ENCODE measurements around the gene LRRK1. TPM values are rescaled to one million over a fixed set of nuclear protein-coding genes. Genes with fewer than 3 reads are reported as not detected.

Gene LRRK1
- total and polyA plus RNA-seq, 2 of the 13 experiments (the other 11 are each of a cell fraction or from before 2014, with no cell fraction given), result 0.13 to 1.2 TPM

DNA sequence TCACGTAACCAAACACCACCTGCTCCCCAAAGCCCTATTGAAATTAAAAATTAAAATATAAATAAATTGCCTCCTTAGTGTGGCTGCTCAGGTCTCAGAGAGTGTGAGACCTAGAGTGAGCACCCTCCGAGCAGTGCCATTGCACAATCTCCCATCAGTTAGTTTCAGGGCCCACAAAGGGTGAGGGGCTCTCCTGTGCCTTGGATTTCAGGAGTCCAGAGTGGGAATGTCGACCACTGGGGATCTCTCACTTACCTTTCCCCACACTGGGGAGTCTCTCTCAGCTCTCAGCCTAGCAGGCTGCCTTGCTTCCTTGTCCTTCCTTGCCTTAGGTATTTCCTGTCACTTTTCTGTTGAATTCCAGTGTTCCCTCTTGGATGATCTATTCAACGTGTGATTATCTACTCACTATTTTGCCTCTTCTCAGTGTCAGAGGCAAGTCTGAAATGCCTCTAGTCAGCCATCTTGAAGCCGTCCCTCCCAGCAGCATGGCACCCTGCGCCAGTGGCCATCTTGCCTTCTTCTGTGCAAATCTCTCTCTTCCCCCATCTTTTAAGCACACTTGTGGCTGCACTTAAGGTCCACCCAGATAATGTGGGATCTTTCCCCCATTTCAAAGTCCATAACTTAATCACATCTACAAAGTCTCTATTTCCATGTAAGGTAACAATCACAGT, 119.3 kb downstream of the LRRK1 start:
- no peak for FAIRE-seq
- Histone ChIP-seq H4K20me1 (ENCODE audit: insufficient read depth, low read length) (no peaks in the 10 kb centered on the region), H3K79me2 (ENCODE audit: insufficient read depth, low read length) (no peaks in the 10 kb centered on the region), H3K27me3 (ENCODE audit: control insufficient read depth in 1 of 2, insufficient read depth in 2 of 2, low read length in 2 of 2) (no peaks in the 10 kb centered on the region), H3K9me3 (ENCODE audit: low read length) (peaks cover 6% of the 10 kb centered on the region; the same call in 1 of the 2 replicates), H3K36me3 (replicated peaks in 1 of 2; ENCODE audit: control insufficient read depth in 1 of 2, insufficient read depth in 2 of 2, low read length in 2 of 2) (no peaks in the 10 kb centered on the region), H2AFZ (ENCODE audit: low read length) (no peak overlapping the region), H3K27ac (ENCODE audit: extremely low read length, insufficient read depth, low read length) (no peak overlapping the region), H3K9ac (ENCODE audit: insufficient read depth, low read depth, low read length) (no peak overlapping the region), H3K4me2 (ENCODE audit: low read depth, low read length) (no peak overlapping the region), H3K4me1 (ENCODE audit: insufficient read depth, low read length) (no peaks in the 10 kb centered on the region), H3K4me3 (replicated peaks in 1 of 3; ENCODE audit: insufficient read depth in 1 of 3, low read depth in 2 of 3, low read length in 3 of 3) (no peak overlapping the region)
- BruUV-seq (replicated peaks), result TSS peak; percentile 43
- intact Hi-C loops (cut with micrococcal nuclease; ENCODE audit: unreplicated experiment) (no loop called here), in situ Hi-C loops (cut with HindIII; ENCODE audit: extremely low pct_ligation_motif_present, low pct_unique_long_range_greater_than_20kb) (no loop called here)
- POLR2A ChIA-PET, result no interaction called here
- TF ChIP-seq CEBPB (IDR thresholded peaks at IDR 0.05; ENCODE audit: borderline replicate concordance, low read depth, low read length) (peak; percentile 61; the same call in 1 of the 2 replicates), POLR2G (IDR thresholded peaks at IDR 0.05; ENCODE audit: low read depth, low read length) (0 out of 2 replicates have a peak, but pooled peaks have one; percentile 25), YY1 (IDR thresholded peaks at IDR 0.05; ENCODE audit: insufficient read depth, insufficient replicate concordance, low read depth, low read length) (peak; percentile 32)
- TF ChIP-seq, protein P1, sequence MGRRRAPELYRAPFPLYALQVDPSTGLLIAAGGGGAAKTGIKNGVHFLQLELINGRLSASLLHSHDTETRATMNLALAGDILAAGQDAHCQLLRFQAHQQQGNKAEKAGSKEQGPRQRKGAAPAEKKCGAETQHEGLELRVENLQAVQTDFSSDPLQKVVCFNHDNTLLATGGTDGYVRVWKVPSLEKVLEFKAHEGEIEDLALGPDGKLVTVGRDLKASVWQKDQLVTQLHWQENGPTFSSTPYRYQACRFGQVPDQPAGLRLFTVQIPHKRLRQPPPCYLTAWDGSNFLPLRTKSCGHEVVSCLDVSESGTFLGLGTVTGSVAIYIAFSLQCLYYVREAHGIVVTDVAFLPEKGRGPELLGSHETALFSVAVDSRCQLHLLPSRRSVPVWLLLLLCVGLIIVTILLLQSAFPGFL (CRISPR knock-in tag; IDR thresholded peaks at IDR 0.05), result no peak
- WGBS (ENCODE audit: low lambda C conversion rate), result 21% methylated on average over 6 of the region's 6 CpGs
- no peak for ATAC-seq
- CTCF ChIA-PET (ENCODE audit: low intra/inter-chr PET ratio, low total read pairs), result no interaction called here
- DNase-seq (ENCODE audit: low spot score), result no peak

DNA sequence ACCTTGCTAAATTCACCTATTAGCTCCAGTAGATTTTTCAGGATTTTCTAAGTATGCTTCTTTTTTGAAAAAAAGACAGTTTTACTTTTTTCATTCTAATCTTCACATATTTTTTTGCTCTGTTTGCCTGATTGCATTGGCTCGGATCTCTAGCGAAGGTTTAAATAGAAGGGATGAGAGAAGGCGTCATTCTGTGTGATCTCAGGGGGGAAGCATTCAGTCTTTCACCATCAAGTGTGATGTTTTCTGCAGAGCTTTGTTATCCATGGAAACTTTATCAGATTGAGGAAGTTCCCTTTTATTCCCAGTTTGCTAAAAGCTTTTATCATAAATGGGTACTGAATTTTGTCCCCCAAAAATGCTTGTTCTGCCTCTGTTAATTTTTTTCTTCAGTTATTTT, 120.3 kb downstream of the LRRK1 start:
- Histone ChIP-seq H2AFZ (ENCODE audit: low read length) (no peak overlapping the region), H3K79me2 (ENCODE audit: insufficient read depth, low read length) (no peaks in the 10 kb centered on the region), H3K4me1 (ENCODE audit: insufficient read depth, low read length) (no peaks in the 10 kb centered on the region), H3K4me2 (ENCODE audit: low read depth, low read length) (no peak overlapping the region), H3K9ac (ENCODE audit: insufficient read depth, low read depth, low read length) (no peak overlapping the region), H3K4me3 (replicated peaks in 1 of 3; ENCODE audit: insufficient read depth in 1 of 3, low read depth in 2 of 3, low read length in 3 of 3) (no peak overlapping the region), H3K27ac (ENCODE audit: extremely low read length, insufficient read depth, low read length) (no peak overlapping the region), H3K27me3 (ENCODE audit: control insufficient read depth in 1 of 2, insufficient read depth in 2 of 2, low read length in 2 of 2) (no peaks in the 10 kb centered on the region), H3K36me3 (replicated peaks in 1 of 2; ENCODE audit: control insufficient read depth in 1 of 2, insufficient read depth in 2 of 2, low read length in 2 of 2) (no peaks in the 10 kb centered on the region), H3K9me3 (ENCODE audit: low read length) (peaks cover 5% of the 10 kb centered on the region; the same call in 1 of the 2 replicates), H4K20me1 (ENCODE audit: insufficient read depth, low read length) (no peaks in the 10 kb centered on the region)
- in situ Hi-C loops (cut with HindIII; ENCODE audit: extremely low pct_ligation_motif_present, low pct_unique_long_range_greater_than_20kb) (no loop called here), intact Hi-C loops (cut with micrococcal nuclease; ENCODE audit: unreplicated experiment) (no loop called here)
- BruUV-seq (replicated peaks), result no TSS peak
- WGBS (ENCODE audit: low lambda C conversion rate), result 8% methylated on average over 3 of the region's 3 CpGs
- ChIA-PET POLR2A (no interaction called here), CTCF (ENCODE audit: low intra/inter-chr PET ratio, low total read pairs) (no interaction called here)
- TF ChIP-seq, protein P2, sequence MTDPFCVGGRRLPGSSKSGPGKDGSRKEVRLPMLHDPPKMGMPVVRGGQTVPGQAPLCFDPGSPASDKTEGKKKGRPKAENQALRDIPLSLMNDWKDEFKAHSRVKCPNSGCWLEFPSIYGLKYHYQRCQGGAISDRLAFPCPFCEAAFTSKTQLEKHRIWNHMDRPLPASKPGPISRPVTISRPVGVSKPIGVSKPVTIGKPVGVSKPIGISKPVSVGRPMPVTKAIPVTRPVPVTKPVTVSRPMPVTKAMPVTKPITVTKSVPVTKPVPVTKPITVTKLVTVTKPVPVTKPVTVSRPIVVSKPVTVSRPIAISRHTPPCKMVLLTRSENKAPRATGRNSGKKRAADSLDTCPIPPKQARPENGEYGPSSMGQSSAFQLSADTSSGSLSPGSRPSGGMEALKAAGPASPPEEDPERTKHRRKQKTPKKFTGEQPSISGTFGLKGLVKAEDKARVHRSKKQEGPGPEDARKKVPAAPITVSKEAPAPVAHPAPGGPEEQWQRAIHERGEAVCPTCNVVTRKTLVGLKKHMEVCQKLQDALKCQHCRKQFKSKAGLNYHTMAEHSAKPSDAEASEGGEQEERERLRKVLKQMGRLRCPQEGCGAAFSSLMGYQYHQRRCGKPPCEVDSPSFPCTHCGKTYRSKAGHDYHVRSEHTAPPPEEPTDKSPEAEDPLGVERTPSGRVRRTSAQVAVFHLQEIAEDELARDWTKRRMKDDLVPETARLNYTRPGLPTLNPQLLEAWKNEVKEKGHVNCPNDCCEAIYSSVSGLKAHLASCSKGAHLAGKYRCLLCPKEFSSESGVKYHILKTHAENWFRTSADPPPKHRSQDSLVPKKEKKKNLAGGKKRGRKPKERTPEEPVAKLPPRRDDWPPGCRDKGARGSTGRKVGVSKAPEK (CRISPR knock-in tag; IDR thresholded peaks at IDR 0.05; ENCODE audit: borderline replicate concordance), result no peak
- TF ChIP-seq FOXC1 (CRISPR knock-in tag; IDR thresholded peaks at IDR 0.05; ENCODE audit: borderline replicate concordance) (no peak), IRX3 (CRISPR knock-in tag; IDR thresholded peaks at IDR 0.05; ENCODE audit: borderline replicate concordance, low read depth) (no peak), CREM (IDR thresholded peaks at IDR 0.05) (no peak), CREM (CRISPR knock-in tag; IDR thresholded peaks at IDR 0.05) (no peak), SRSF1 (optimal IDR thresholded peaks at IDR 0.05; ENCODE audit: low read depth, low read length) (no peak), JUND (CRISPR knock-in tag; IDR thresholded peaks at IDR 0.05) (no peak), ZIK1 (CRISPR knock-in tag; IDR thresholded peaks at IDR 0.05; ENCODE audit: borderline replicate concordance, low read depth) (no peak)
- no peak for ATAC-seq
- no peak for FAIRE-seq
- no peak for DNase-seq (ENCODE audit: low spot score)
